Activated naive CD8-positive, alpha-beta T cell (primary cell): ENCODE measurements around the gene SEC14L5.
"Not testable (repeated sequence)": the region's sequence is repeated elsewhere in the genome, so short reads cannot be mapped to it uniquely, and the experiment has no call there.

Source experiments
- H3K27ac Mint-ChIP-seq: one replicate; pipeline ENCODE4 v1.8.0; 2021; ENCODE audit warnings: mixed read lengths
- H3K27me3 Mint-ChIP-seq: one replicate; pipeline ENCODE4 v1.8.0; 2021; ENCODE audit warnings: mixed read lengths
- H3K36me3 Mint-ChIP-seq: one replicate; pipeline ENCODE4 v1.8.0; 2021; ENCODE audit warnings: mixed read lengths
- H3K4me1 Mint-ChIP-seq: one replicate; pipeline ENCODE4 v1.8.0; 2021; ENCODE audit warnings: low read depth, mixed read lengths
- H3K4me3 Mint-ChIP-seq: one replicate; pipeline ENCODE4 v1.8.0; 2021; ENCODE audit warnings: mild to moderate bottlenecking, mixed read lengths
- H3K9me3 Mint-ChIP-seq: one replicate; pipeline ENCODE4 v1.8.0; 2021; ENCODE audit warnings: low read depth, mixed read lengths

SEC14L5 gene

GRCh38 chr16:5036228-5037156 lies 78.4 kb downstream of the SEC14L5 start:
- no peaks in the 10 kb centered on the region for H3K36me3 Mint-ChIP-seq
- no peaks in the 10 kb centered on the region for H3K9me3 Mint-ChIP-seq
- H3K4me3 Mint-ChIP-seq: no peak overlapping the region
- no peak overlapping the region for H3K27ac Mint-ChIP-seq
- no peaks in the 10 kb centered on the region for H3K27me3 Mint-ChIP-seq
- H3K4me1 Mint-ChIP-seq: peaks cover 19% of the 10 kb centered on the region

- H3K36me3 Mint-ChIP-seq: no peaks in the 10 kb centered on the region
Observed at GRCh38 chr16:5040451-5040850, 82.3 kb downstream of the SEC14L5 start.

GRCh38 chr16:5041600-5042133 lies 83.5 kb downstream of the SEC14L5 start:
- no peaks in the 10 kb centered on the region for H3K36me3 Mint-ChIP-seq
- H3K9me3 Mint-ChIP-seq: no peaks in the 10 kb centered on the region
- no peak overlapping the region for H3K27ac Mint-ChIP-seq
- no peak overlapping the region for H3K4me3 Mint-ChIP-seq
- no peaks in the 10 kb centered on the region for H3K27me3 Mint-ChIP-seq
- H3K4me1 Mint-ChIP-seq: no peaks in the 10 kb centered on the region

More at GRCh38 chr16:5040451-5040850, 82.3 kb downstream of the SEC14L5 start:
- Mint-ChIP-seq H3K9me3 (no peaks in the 10 kb centered on the region), H3K27ac (no peak overlapping the region), H3K27me3 (no peaks in the 10 kb centered on the region), H3K4me1 (no peaks in the 10 kb centered on the region), H3K4me3 (no peak overlapping the region)

- Mint-ChIP-seq H3K9me3 (no peaks in the 10 kb centered on the region), H3K4me1 (no peaks in the 10 kb centered on the region), H3K27me3 (no peaks in the 10 kb centered on the region), H3K4me3 (no peak overlapping the region), H3K36me3 (peaks cover 3% of the 10 kb centered on the region), H3K27ac (no peak overlapping the region)
Observed at GRCh38 chr16:5042574-5043171, 84.5 kb downstream of the SEC14L5 start.

GRCh38 chr16:5044011-5044540 lies 85.9 kb downstream of the SEC14L5 start:
- no peak overlapping the region for H3K27ac Mint-ChIP-seq

GRCh38 chr16:5044581-5044980 lies 86.5 kb downstream of the SEC14L5 start:
- H3K27me3 Mint-ChIP-seq, H3K9me3 Mint-ChIP-seq, H3K4me1 Mint-ChIP-seq, H3K27ac Mint-ChIP-seq, H3K36me3 Mint-ChIP-seq, H3K4me3 Mint-ChIP-seq: not testable (repeated sequence)

More at GRCh38 chr16:5044011-5044540, 85.9 kb downstream of the SEC14L5 start:
- no peaks in the 10 kb centered on the region for H3K27me3 Mint-ChIP-seq
- no peaks in the 10 kb centered on the region for H3K9me3 Mint-ChIP-seq
- H3K4me1 Mint-ChIP-seq: no peaks in the 10 kb centered on the region
- H3K4me3 Mint-ChIP-seq: no peak overlapping the region
- peaks cover 6% of the 10 kb centered on the region for H3K36me3 Mint-ChIP-seq

- Mint-ChIP-seq H3K27ac (no peak overlapping the region), H3K4me3 (no peak overlapping the region), H3K27me3 (no peaks in the 10 kb centered on the region), H3K36me3 (peaks cover 10% of the 10 kb centered on the region), H3K9me3 (no peaks in the 10 kb centered on the region), H3K4me1 (no peaks in the 10 kb centered on the region)
Observed at GRCh38 chr16:5045499-5046115, 87.5 kb downstream of the SEC14L5 start.

- Mint-ChIP-seq H3K27me3 (no peaks in the 10 kb centered on the region), H3K4me3 (no peak overlapping the region), H3K27ac (no peak overlapping the region), H3K9me3 (no peaks in the 10 kb centered on the region), H3K36me3 (peaks cover 13% of the 10 kb centered on the region), H3K4me1 (no peaks in the 10 kb centered on the region)
Observed at GRCh38 chr16:5046914-5047313, 88.8 kb downstream of the SEC14L5 start.

GRCh38 chr16:5054876-5055865 lies 97.0 kb downstream of the SEC14L5 start:
- H3K4me1 Mint-ChIP-seq: peaks cover 2% of the 10 kb centered on the region
- peaks cover 6% of the 10 kb centered on the region for H3K36me3 Mint-ChIP-seq
- no peaks in the 10 kb centered on the region for H3K27me3 Mint-ChIP-seq
- H3K9me3 Mint-ChIP-seq: no peaks in the 10 kb centered on the region
- H3K4me3 Mint-ChIP-seq: no peak overlapping the region
- no peak overlapping the region for H3K27ac Mint-ChIP-seq

- Mint-ChIP-seq H3K36me3 (peaks cover under 1% of the 10 kb centered on the region), H3K9me3 (no peaks in the 10 kb centered on the region), H3K27me3 (no peaks in the 10 kb centered on the region), H3K27ac (no peak overlapping the region), H3K4me3 (no peak overlapping the region), H3K4me1 (peaks cover 2% of the 10 kb centered on the region)
Observed at GRCh38 chr16:5056352-5056751, 98.2 kb downstream of the SEC14L5 start.

GRCh38 chr16:5058476-5058875 lies 100.3 kb downstream of the SEC14L5 start:
- Mint-ChIP-seq H3K4me1 (peaks cover 2% of the 10 kb centered on the region), H3K36me3 (no peaks in the 10 kb centered on the region), H3K27me3 (no peaks in the 10 kb centered on the region), H3K4me3 (no peak overlapping the region), H3K9me3 (no peaks in the 10 kb centered on the region), H3K27ac (no peak overlapping the region)

GRCh38 chr16:5059386-5060072 lies 101.4 kb downstream of the SEC14L5 start:
- H3K4me3 Mint-ChIP-seq: no peak overlapping the region
- no peaks in the 10 kb centered on the region for H3K9me3 Mint-ChIP-seq
- no peak overlapping the region for H3K27ac Mint-ChIP-seq
- no peaks in the 10 kb centered on the region for H3K27me3 Mint-ChIP-seq
- peaks cover 2% of the 10 kb centered on the region for H3K4me1 Mint-ChIP-seq
- H3K36me3 Mint-ChIP-seq: no peaks in the 10 kb centered on the region

- Mint-ChIP-seq H3K4me1 (peaks cover 2% of the 10 kb centered on the region), H3K9me3 (no peaks in the 10 kb centered on the region), H3K36me3 (no peaks in the 10 kb centered on the region), H3K27me3 (no peaks in the 10 kb centered on the region), H3K27ac (no peak overlapping the region), H3K4me3 (no peak overlapping the region)
Observed at GRCh38 chr16:5060073-5060641, 102.0 kb downstream of the SEC14L5 start.
